Lung (tissue), 12 donors: ENCODE data around the gene ERC2. TPM values are rescaled to one million over a fixed set of nuclear protein-coding genes. Genes with fewer than 3 reads are reported as not detected.
"Not testable (repeated sequence)": the region's sequence is repeated elsewhere in the genome, so short reads cannot be mapped to it uniquely, and the experiment has no call there.

Experiments used
- ATAC-seq: fragments of 200-7000 bp; cut with Tn5 transposase; one replicate; pipeline ENCODE4 v1.9.1; 2020; ENCODE audit warnings: moderate number of reproducible peaks; ENCODE audit not compliant: insufficient read depth, low FRiP score
- DNase-seq, 3 donors: peaks; one replicate each; pipeline ENCODE4 v3.0.0-alpha.2; 2013 to 2017
- H3K27ac ChIP-seq, 2 donors: one replicate each; pipeline ENCODE4 v1.5.1; 2013; ENCODE audit warnings: mild to moderate bottlenecking in 2 of 2, moderate library complexity in 2 of 2, control low read depth in 1 of 2, inconsistent platforms in 1 of 2, low read depth in 1 of 2, low read length in 1 of 2
- H3K27me3 ChIP-seq, 3 donors: one replicate each; pipeline ENCODE4 v1.5.1; 2013; ENCODE audit warnings: low read length in 2 of 3; ENCODE audit not compliant: control insufficient read depth in 3 of 3, insufficient read depth in 3 of 3
- H3K36me3 ChIP-seq, 4 donors: one replicate each; pipeline ENCODE4 v1.5.1; 2013; ENCODE audit warnings: low read length in 4 of 4, mild to moderate bottlenecking in 1 of 4, moderate library complexity in 1 of 4; ENCODE audit not compliant: control insufficient read depth in 4 of 4, insufficient read depth in 4 of 4
- H3K4me1 ChIP-seq, 5 donors: one replicate each; pipeline ENCODE4 v1.5.1; 2013; ENCODE audit warnings: low read length in 5 of 5, mild to moderate bottlenecking in 2 of 5, moderate library complexity in 1 of 5; ENCODE audit not compliant: control insufficient read depth in 5 of 5, insufficient read depth in 5 of 5
- H3K4me3 ChIP-seq: one replicate; pipeline ENCODE4 v1.5.1; 2013; ENCODE audit warnings: mild to moderate bottlenecking, control low read depth, moderate library complexity
- H3K9ac ChIP-seq, 2 donors: one replicate each; pipeline ENCODE4 v1.5.1; 2013; ENCODE audit warnings: low read length in 2 of 2, control low read depth in 1 of 2; ENCODE audit not compliant: insufficient read depth in 1 of 2
- H3K9me3 ChIP-seq, 4 donors: one replicate each; pipeline ENCODE4 v1.5.1; 2013; ENCODE audit warnings: low read length in 3 of 4, mild to moderate bottlenecking in 1 of 4, moderate library complexity in 1 of 4; ENCODE audit not compliant: control insufficient read depth in 4 of 4, insufficient read depth in 3 of 4
- CTCF ChIP-seq: IDR thresholded peaks from 2 replicates; pipeline ENCODE4 v1.5.1; 2012; ENCODE audit warnings: mild to moderate bottlenecking; ENCODE audit errors: control extremely low read depth, extremely low read depth
- WGBS, 2 donors: extraction: QIAGEN DNeasy Blood & Tissue Kit; methylation state at CpG; one replicate each; pipeline ENCODE4 v1.1.7; 2013; 5-methylcytosine and 5-hydroxymethylcytosine counted together
- polyA plus RNA-seq, 2 donors: library from polyadenylated mRNA; stranded (reverse); fragments of 200-250 nt; gene quantifications; one replicate each; pipeline ENCODE4 v1.2.1, GENCODE V29; 2013
- total RNA-seq, 2 donors: library from RNA; depleted of rRNA in 1 of 2; stranded (reverse); fragments of >200 nt in 1 of 2; gene quantifications; one replicate each; pipeline ENCODE4 v1.2.1, GENCODE V29; 2014 to 2021
- donor health status: control.
- donor health status: control.
- donor health status: Bipolar disorder and iron deficiency.
- donor health status: healthy.
- donor health status: DM: yes; HTN: yes; CAD: no.

Gene ERC2
- total and polyA plus RNA-seq, 4 donors, result 0.20 to 3.5 (median 0.97) TPM

- TF ChIP-seq CTCF, result no peak
- H3K4me1 ChIP-seq, result no peaks in the 10 kb centered on the region
- no peak for DNase-seq
- H3K27me3 ChIP-seq, result no peaks in the 10 kb centered on the region
- WGBS, 2 donors, result 69 to 79% methylated on average over 2 of the region's 2 CpGs
- no peaks in the 10 kb centered on the region for H3K9me3 ChIP-seq
- no peak overlapping the region for H3K9ac ChIP-seq
- no peaks in the 10 kb centered on the region for H3K36me3 ChIP-seq
- H3K4me3 ChIP-seq, result no peak overlapping the region
- no peak for ATAC-seq
- H3K27ac ChIP-seq, result no peak overlapping the region
These were observed 387.0 kb downstream of the ERC2 start for GRCh38 chr3:56081246-56081645.

GRCh38 chr3:56076746-56077145 is 391.5 kb downstream of the ERC2 start:
- DNase-seq (no peak), ATAC-seq (no peak)
- Histone ChIP-seq H3K4me1 (no peaks in the 10 kb centered on the region), H3K9me3 (no peaks in the 10 kb centered on the region), H3K27ac (no peak overlapping the region), H3K36me3 (no peaks in the 10 kb centered on the region), H3K9ac (no peak overlapping the region), H3K4me3 (no peak overlapping the region), H3K27me3 (peaks cover 0 to 2% (median 0%) of the 10 kb centered on the region in 3 donors)
- TF ChIP-seq CTCF, result no peak
- WGBS, 2 donors, result 66 to 74% methylated on average over 2 of the region's 2 CpGs

- Histone ChIP-seq H3K36me3 (no peaks in the 10 kb centered on the region), H3K4me3 (no peak overlapping the region), H3K27ac (no peak overlapping the region), H3K9ac (no peak overlapping the region), H3K4me1 (no peaks in the 10 kb centered on the region), H3K9me3 (no peaks in the 10 kb centered on the region), H3K27me3 (peaks cover 0 to 2% (median 0%) of the 10 kb centered on the region in 3 donors)
- TF ChIP-seq CTCF, result no peak
- DNase-seq (no peak), ATAC-seq (no peak)
- WGBS, 2 donors, result 71 to 90% methylated on average over 1 of the region's 1 CpG
These were observed 393.2 kb downstream of the ERC2 start for GRCh38 chr3:56075089-56075488.

GRCh38 chr3:56069766-56070165 is 398.5 kb downstream of the ERC2 start:
- Histone ChIP-seq H3K4me1 (no peaks in the 10 kb centered on the region), H3K4me3 (no peak overlapping the region), H3K9ac (no peak overlapping the region), H3K27me3 (no peaks in the 10 kb centered on the region), H3K9me3 (peaks cover 0 to 2% (median 0%) of the 10 kb centered on the region in 4 donors), H3K36me3 (no peaks in the 10 kb centered on the region), H3K27ac (no peak overlapping the region)
- DNase-seq (no peak), ATAC-seq (no peak)
- no peak for TF ChIP-seq CTCF

- ATAC-seq, H3K27ac ChIP-seq, H3K27me3 ChIP-seq, H3K9me3 ChIP-seq, H3K36me3 ChIP-seq, H3K9ac ChIP-seq, H3K4me1 ChIP-seq, H3K4me3 ChIP-seq, DNase-seq: not testable (repeated sequence)
- 91 to 97% methylated on average over 1 of the region's 1 CpG for WGBS, 2 donors
These were observed 401.9 kb downstream of the ERC2 start for GRCh38 chr3:56066405-56066804.
